Esophagus squamous epithelium (tissue), 5 donors: Measurements from ENCODE around the gene AREL1. TPM values are rescaled to one million over a fixed set of nuclear protein-coding genes. Genes with fewer than 3 reads are reported as not detected.

Experiments used
- DNase-seq: peaks from one replicate; lab custom pipeline; 2025; lab: John Stamatoyannopoulos, UW
- H3K27ac ChIP-seq, 4 donors: fragments of 200-600 bp; sonication (generic); one replicate each; pipeline ENCODE4 v1.5.1; 2016 to 2019; ENCODE audit warnings: mild to moderate bottlenecking in 1 of 4
- H3K27me3 ChIP-seq, 4 donors: fragments of 200-600 bp; sonication (generic); 1 replicate in 3 of 4; 2 replicates in 1 of 4; pipeline versions ENCODE4 v1.5.1 to v1.6.0; 2017 to 2021; ENCODE audit warnings: antibody characterized with exemption in 1 of 4
- H3K36me3 ChIP-seq, 3 donors: fragments of 200-600 bp; sonication (generic); one replicate each; pipeline ENCODE4 v1.5.1; 2016 to 2019
- H3K4me1 ChIP-seq, 3 donors: fragments of 200-600 bp; sonication (generic); one replicate each; pipeline ENCODE4 v1.5.1; 2017 to 2019
- H3K4me3 ChIP-seq, 4 donors: fragments of 200-600 bp; sonication (generic); 1 replicate in 3 of 4; 2 replicates in 1 of 4; pipeline ENCODE4 v1.5.1; 2016 to 2019; ENCODE audit warnings: mild to moderate bottlenecking in 2 of 4, moderate library complexity in 1 of 4
- H3K9me3 ChIP-seq, 3 donors: fragments of 200-600 bp; sonication (generic); one replicate each; pipeline ENCODE4 v1.5.1; 2016 to 2019
- CTCF ChIP-seq, 6 experiments: fragments of 450-650 bp in 4 of 6; fragments of 200-600 bp in 2 of 6; sonication (generic) in 2 of 6; IDR thresholded peaks; one replicate each; pipeline ENCODE4 v1.5.1; 2016 to 2019; ENCODE audit warnings: antibody characterized with exemption in 6 of 6, mild to moderate bottlenecking in 4 of 6, moderate library complexity in 4 of 6
- POLR2A ChIP-seq, 4 donors: fragments of 450-650 bp; IDR thresholded peaks; one replicate each; pipeline ENCODE4 v1.6.1; 2017; ENCODE audit warnings: antibody characterized with exemption in 4 of 4, mild to moderate bottlenecking in 4 of 4, moderate library complexity in 3 of 4
- WGBS, 2 donors: methylation state at CpG; one replicate each; pipeline ENCODE4 v1.1.5; 2018; 5-methylcytosine and 5-hydroxymethylcytosine counted together
- intact Hi-C: fragments of 100-400 bp; cut with DNase I; formaldehyde crosslinking; loops from one replicate; pipeline ENCODE4 v1.15.0; 2022
- total RNA-seq, 4 donors: library from RNA; depleted of rRNA; stranded (reverse); fragments of >200 nt; gene quantifications; one replicate each; pipeline ENCODE4 v1.1.0, GENCODE V29; 2016
- donor health status: DM: yes; HTN: yes; CAD: no.

Gene AREL1
- total RNA-seq, 4 donors from 2014 or later: 17.0 to 21.6 (median 19.8) TPM

- Histone ChIP-seq H3K27me3 (no peaks in the 10 kb centered on the region), H3K36me3 (no peaks in the 10 kb centered on the region), H3K9me3 (no peaks in the 10 kb centered on the region), H3K27ac (no peak overlapping the region), H3K4me3 (no peak overlapping the region), H3K4me1 (no peaks in the 10 kb centered on the region)
- WGBS, 2 donors: 100% methylated on average over 1 of the region's 2 CpGs; no CpG with 5 or more reads in 1 of the 2 donors
- TF ChIP-seq POLR2A (IDR thresholded peaks at IDR 0.05) (no peak), CTCF (IDR thresholded peaks at IDR 0.05) (no peak)
- intact Hi-C loops: no loop called here
- no peak for DNase-seq
Observed at GRCh38 chr14:74747237-74747636, 34.4 kb upstream of the AREL1 start.

GRCh38 chr14:74739293-74740030 is 26.6 kb upstream of the AREL1 start:
- DNase-seq: no peak
- Histone ChIP-seq H3K4me1 (no peaks in the 10 kb centered on the region), H3K36me3 (peaks cover 4 to 51% (median 5%) of the 10 kb centered on the region in 3 donors), H3K27ac (no peak overlapping the region), H3K27me3 (no peaks in the 10 kb centered on the region), H3K4me3 (no peak overlapping the region), H3K9me3 (no peaks in the 10 kb centered on the region)
- intact Hi-C loops: no loop called here
- TF ChIP-seq CTCF (IDR thresholded peaks at IDR 0.05) (no peak), POLR2A (IDR thresholded peaks at IDR 0.05) (no peak)
- WGBS, 2 donors: 68 to 79% methylated on average over 8 of the region's 8 CpGs

- Histone ChIP-seq H3K4me3 (no peak overlapping the region), H3K9me3 (no peaks in the 10 kb centered on the region), H3K4me1 (no peaks in the 10 kb centered on the region), H3K27ac (no peak overlapping the region), H3K27me3 (no peaks in the 10 kb centered on the region), H3K36me3 (peaks cover 9 to 67% (median 12%) of the 10 kb centered on the region in 3 donors)
- no peak for DNase-seq
- WGBS, 2 donors: 90 to 100% methylated on average over 4 of the region's 4 CpGs
- TF ChIP-seq CTCF (IDR thresholded peaks at IDR 0.05) (no peak), POLR2A (IDR thresholded peaks at IDR 0.05) (no peak)
- intact Hi-C loops: no loop called here
Observed at GRCh38 chr14:74737753-74738325, 25.0 kb upstream of the AREL1 start.

- no peaks in the 10 kb centered on the region for H3K4me1 ChIP-seq
- H3K27me3 ChIP-seq: no peaks in the 10 kb centered on the region
- no peak overlapping the region for H3K4me3 ChIP-seq
- H3K36me3 ChIP-seq: peaks cover 9 to 93% (median 16%) of the 10 kb centered on the region in 3 donors
- DNase-seq: no peak
- no peak overlapping the region for H3K27ac ChIP-seq
- 92 to 97% methylated on average over 2 to 4 of the region's 4 CpGs for WGBS, 2 donors
- intact Hi-C loops: no loop called here
- H3K9me3 ChIP-seq: no peaks in the 10 kb centered on the region
- TF ChIP-seq POLR2A (IDR thresholded peaks at IDR 0.05): no peak
Observed at GRCh38 chr14:74735125-74735524, 22.2 kb upstream of the AREL1 start.

- Histone ChIP-seq H3K36me3 (peaks cover 9 to 79% (median 16%) of the 10 kb centered on the region in 3 donors), H3K27me3 (no peaks in the 10 kb centered on the region), H3K4me3 (no peak overlapping the region), H3K27ac (no peak overlapping the region), H3K9me3 (no peaks in the 10 kb centered on the region), H3K4me1 (no peaks in the 10 kb centered on the region)
- intact Hi-C loops: no loop called here
- no peak for DNase-seq
- TF ChIP-seq POLR2A (IDR thresholded peaks at IDR 0.05) (no peak), CTCF (IDR thresholded peaks at IDR 0.05) (no peak)
- 81 to 89% methylated on average over 3 of the region's 3 CpGs for WGBS, 2 donors
Observed at GRCh38 chr14:74733221-74733620, 20.3 kb upstream of the AREL1 start.
